Activated CD8-positive, alpha-beta T cell treated with anti-CD3 and anti-CD28 coated beads for 36 hours (primary cell): Measurements from ENCODE around the gene ANAPC4. TPM values are rescaled to one million over a fixed set of nuclear protein-coding genes. Genes with fewer than 3 reads are reported as not detected.

Experiments used
- ATAC-seq: fragments of 200-7000 bp; cut with Tn5 transposase; one replicate; pipeline ENCODE4 v1.10.0; 2021; ENCODE audit warnings: mild to moderate bottlenecking, moderate library complexity
- CTCF ChIA-PET: fragments of 350-600 bp; sonication (Branson Sonifier 250); formaldehyde crosslinking; loops from one replicate; lab custom pipeline; 2021; ENCODE audit warnings: antibody characterized with exemption; lab: Charles Lee
- POLR2A ChIA-PET: fragments of 350-600 bp; sonication (Branson Sonifier 250); formaldehyde crosslinking; loops from one replicate; lab custom pipeline; 2021; ENCODE audit warnings: antibody characterized with exemption; lab: Charles Lee
- DNase-seq: peaks from one replicate; pipeline ENCODE4 v3.0.0-alpha.2; 2020
- H3K27ac Mint-ChIP-seq: one replicate; pipeline ENCODE4 v1.8.0; 2021; ENCODE audit warnings: mild to moderate bottlenecking, mixed read lengths
- H3K27me3 Mint-ChIP-seq: one replicate; pipeline ENCODE4 v1.8.0; 2021; ENCODE audit warnings: mixed read lengths
- H3K36me3 Mint-ChIP-seq: one replicate; pipeline ENCODE4 v1.8.0; 2021; ENCODE audit warnings: low read depth, mixed read lengths
- H3K4me1 Mint-ChIP-seq: one replicate; pipeline ENCODE4 v1.8.0; 2021; ENCODE audit warnings: low read depth, mixed read lengths
- H3K4me3 Mint-ChIP-seq: one replicate; pipeline ENCODE4 v1.8.0; 2021; ENCODE audit warnings: mild to moderate bottlenecking, moderate library complexity, mixed read lengths
- H3K9me3 Mint-ChIP-seq: one replicate; pipeline ENCODE4 v1.8.0; 2021; ENCODE audit warnings: mixed read lengths
- CTCF ChIP-seq: fragments of 200-600 bp; IDR thresholded peaks from one replicate; pipeline ENCODE4 v1.8.0; 2022; ENCODE audit warnings: antibody characterized with exemption, mild to moderate bottlenecking
- intact Hi-C: fragments of 100-400 bp; cut with micrococcal nuclease; formaldehyde crosslinking; loops from one replicate; pipeline ENCODE4 v1.10.0; 2022
- total RNA-seq, 2 experiments: library from RNA; stranded (reverse); gene quantifications; one replicate each; pipeline ENCODE4 v1.2.3, GENCODE V29; 2021

Gene ANAPC4
- total RNA-seq, 2 experiments from 2014 or later = 29.2 to 31.4 TPM

- POLR2A ChIA-PET = interaction anchor here (0.6 to 1.6 kb wide), 3 partner anchors 34 to 686 kb away, joined by 3 to 4 read pairs (median 3); no protein-coding TSS in a partner anchor
- H3K36me3 Mint-ChIP-seq = peaks cover 44% of the 10 kb centered on the region
Observed at GRCh38 chr4:25413261-25413660, 36.2 kb downstream of the ANAPC4 start.

GRCh38 chr4:25417014-25417413 is 40.0 kb downstream of the ANAPC4 start:
- no peaks in the 10 kb centered on the region for H3K9me3 Mint-ChIP-seq
- H3K4me1 Mint-ChIP-seq = no peaks in the 10 kb centered on the region
- TF ChIP-seq CTCF = no peak
- no peak for ATAC-seq
- H3K27ac Mint-ChIP-seq = no peak overlapping the region
- CTCF ChIA-PET = interaction anchor here (1.1 kb wide), 1 partner anchor 22 kb away, joined by 6 read pairs; no protein-coding TSS in a partner anchor
- H3K4me3 Mint-ChIP-seq = no peak overlapping the region
- POLR2A ChIA-PET = no interaction called here
- DNase-seq = no peak
- no peaks in the 10 kb centered on the region for H3K27me3 Mint-ChIP-seq
- intact Hi-C loops = no loop called here
- peaks cover 25% of the 10 kb centered on the region for H3K36me3 Mint-ChIP-seq

More at GRCh38 chr4:25413261-25413660, 36.2 kb downstream of the ANAPC4 start:
- no peaks in the 10 kb centered on the region for H3K27me3 Mint-ChIP-seq
- no peak overlapping the region for H3K4me3 Mint-ChIP-seq
- DNase-seq = no peak
- CTCF ChIA-PET = interaction anchor here (1.4 to 1.8 kb wide), 3 partner anchors 18 to 101 kb away, joined by 3 to 5 read pairs (median 4); partner anchors contain the start of gene ZCCHC4
- no peak for TF ChIP-seq CTCF
- H3K9me3 Mint-ChIP-seq = no peaks in the 10 kb centered on the region
- no peak overlapping the region for H3K27ac Mint-ChIP-seq
- intact Hi-C loops = no loop called here
- no peaks in the 10 kb centered on the region for H3K4me1 Mint-ChIP-seq
- ATAC-seq = no peak

- ChIA-PET POLR2A (interaction anchor here (0.8 kb wide), 2 partner anchors 20 to 847 kb away, joined by 3 read pairs; no protein-coding TSS in a partner anchor), CTCF (interaction anchor here (1.1 kb wide), 1 partner anchor 19 kb away, joined by 4 read pairs; no protein-coding TSS in a partner anchor)
- ATAC-seq (no peak), DNase-seq (no peak)
- Mint-ChIP-seq H3K27ac (no peak overlapping the region), H3K36me3 (peaks cover 18% of the 10 kb centered on the region), H3K4me3 (no peak overlapping the region), H3K27me3 (no peaks in the 10 kb centered on the region), H3K9me3 (no peaks in the 10 kb centered on the region), H3K4me1 (no peaks in the 10 kb centered on the region)
- intact Hi-C loops = no loop called here
- no peak for TF ChIP-seq CTCF
Observed at GRCh38 chr4:25420931-25421330, 43.9 kb downstream of the ANAPC4 start.

- H3K27me3 Mint-ChIP-seq = no peaks in the 10 kb centered on the region
- H3K9me3 Mint-ChIP-seq = no peaks in the 10 kb centered on the region
- peaks cover 13% of the 10 kb centered on the region for H3K36me3 Mint-ChIP-seq
- no peak for DNase-seq
- peak; percentile 27 for ATAC-seq
- ChIA-PET CTCF (no interaction called here), POLR2A (interaction anchor here (0.8 kb wide), 2 partner anchors 21 to 846 kb away, joined by 3 read pairs; no protein-coding TSS in a partner anchor)
- H3K4me3 Mint-ChIP-seq = no peak overlapping the region
- H3K27ac Mint-ChIP-seq = no peak overlapping the region
- TF ChIP-seq CTCF = no peak
- no peaks in the 10 kb centered on the region for H3K4me1 Mint-ChIP-seq
- intact Hi-C loops = no loop called here
Observed at GRCh38 chr4:25421816-25422525, 44.9 kb downstream of the ANAPC4 start.

GRCh38 chr4:25423548-25423947 is 46.5 kb downstream of the ANAPC4 start:
- H3K36me3 Mint-ChIP-seq = peaks cover 6% of the 10 kb centered on the region
- no peak for TF ChIP-seq CTCF
- intact Hi-C loops = no loop called here
- no peaks in the 10 kb centered on the region for H3K27me3 Mint-ChIP-seq
- ChIA-PET CTCF (no interaction called here), POLR2A (no interaction called here)
- H3K4me3 Mint-ChIP-seq = no peak overlapping the region
- H3K27ac Mint-ChIP-seq = no peak overlapping the region
- DNase-seq (no peak), ATAC-seq (no peak)
- no peaks in the 10 kb centered on the region for H3K4me1 Mint-ChIP-seq
- no peaks in the 10 kb centered on the region for H3K9me3 Mint-ChIP-seq
